ENCODE measurements around the gene MRPS25. TPM values are rescaled to one million over a fixed set of nuclear protein-coding genes. Genes with fewer than 3 reads are reported as not detected.

Gene MRPS25
- total and polyA plus RNA-seq, 2 experiments from 2014 or later, result 27.2 to 41.8 TPM

DNA sequence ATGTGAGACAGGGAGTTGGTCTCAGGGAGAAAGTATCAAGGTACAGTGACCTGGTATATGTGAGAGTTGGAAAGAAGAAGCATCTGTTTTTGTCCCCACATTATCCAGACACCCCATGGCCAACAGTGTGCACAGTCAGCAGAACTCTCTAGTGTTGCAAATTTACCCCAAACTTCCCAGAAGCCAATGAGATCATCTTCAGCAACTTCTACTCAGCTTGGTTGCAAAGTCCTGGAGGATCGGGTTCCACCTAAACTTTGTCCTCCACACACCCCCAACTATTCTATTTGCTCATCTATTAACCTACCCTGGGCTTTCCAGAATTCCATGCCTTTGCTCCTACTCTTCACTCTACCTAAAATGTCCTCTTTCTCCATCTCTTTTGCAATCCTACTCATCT, 18.1 kb upstream of the MRPS25 start:
- Histone ChIP-seq H3K9me2 (ENCODE audit: insufficient read depth) (no peaks in the 10 kb centered on the region), H3K79me2 (ENCODE audit: insufficient read depth) (no peaks in the 10 kb centered on the region), H3K36me3 (ENCODE audit: low read depth) (peaks cover 46% of the 10 kb centered on the region), H3F3A (ENCODE audit: insufficient read depth) (0 out of 2 replicates have a peak, but pooled peaks cover 10% of the 10 kb centered on the region), H3K4me3 (no peak overlapping the region), H4K20me1 (ENCODE audit: insufficient read depth) (no peaks in the 10 kb centered on the region), H3K27me3 (replicated peaks; ENCODE audit: insufficient read depth) (no peaks in the 10 kb centered on the region), H3K9ac (no peak overlapping the region), H3K27ac (no peak overlapping the region), H3K4me2 (ENCODE audit: unreplicated experiment) (no peak overlapping the region), H2AFZ (no peak overlapping the region), H3K9me3 (ENCODE audit: low read depth) (no peaks in the 10 kb centered on the region), H3K4me1 (ENCODE audit: insufficient read depth) (0 out of 2 replicates have a peak, but pooled peaks cover 3% of the 10 kb centered on the region)
- in situ Hi-C loops (cut with MboI), result no loop called here
- 95 to 100% methylated on average over 1 of the region's 1 CpG for WGBS, 2 experiments (ENCODE audit: low coverage in 1 of 2, low lambda C conversion rate in 2 of 2, missing lambda C conversion rate in 2 of 2)
- TF ChIP-seq EZH2 (IDR thresholded peaks at IDR 0.05; ENCODE audit: insufficient read depth, poor library complexity, severe bottlenecking) (no peak), EZH2phosphoT487 (IDR thresholded peaks at IDR 0.05; ENCODE audit: insufficient read depth, low read depth) (no peak)
- DNase-seq, result no peak

DNA sequence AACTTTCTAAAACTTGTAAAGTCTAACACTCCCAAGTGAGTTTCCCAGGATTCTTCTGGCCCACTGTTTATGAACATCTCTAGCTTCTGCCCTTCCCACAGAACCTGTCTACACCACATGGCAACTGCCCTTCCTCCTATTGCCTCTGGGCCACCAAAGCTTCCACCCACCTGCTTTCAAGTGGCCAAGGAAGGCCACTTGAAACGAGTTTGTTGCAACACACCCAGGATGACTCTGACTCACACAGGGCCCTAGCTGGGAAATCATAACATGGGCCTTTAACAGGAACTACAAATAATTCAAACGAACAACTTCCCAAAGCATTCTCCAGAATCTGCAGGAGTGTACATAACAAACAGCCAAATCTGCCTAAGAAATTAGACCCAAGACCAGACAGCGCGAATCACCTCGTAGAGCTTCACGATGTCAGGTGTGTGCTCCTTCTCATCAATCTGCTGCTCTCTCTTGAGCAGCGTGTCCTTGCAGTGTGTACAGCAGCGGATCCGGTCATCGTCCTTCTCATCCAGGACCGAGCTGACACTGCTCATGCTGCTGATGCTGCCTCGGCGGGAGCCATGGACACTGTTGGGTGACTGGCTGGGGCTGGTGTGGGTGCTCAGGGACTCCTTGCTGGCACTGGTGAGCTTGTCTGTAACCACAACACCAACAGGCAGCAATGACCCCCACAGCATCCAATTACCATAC, 17.0 kb upstream of the MRPS25 start:
- no peaks in the 10 kb centered on the region for H3K27me3 ChIP-seq (replicated peaks; ENCODE audit: insufficient read depth)
- no peaks in the 10 kb centered on the region for H3K79me2 ChIP-seq (ENCODE audit: insufficient read depth)
- peak overlapping the region; percentile 23; the same call in 1 of the 2 replicates for H3K27ac ChIP-seq
- H3K4me3 ChIP-seq, result no peak overlapping the region
- peaks cover 55% of the 10 kb centered on the region for H3K36me3 ChIP-seq (ENCODE audit: low read depth)
- H3K9ac ChIP-seq, result no peak overlapping the region
- DNase-seq, result peak; percentile 70
- 0 out of 2 replicates have a peak, but pooled peaks cover 3% of the 10 kb centered on the region for H3K4me1 ChIP-seq (ENCODE audit: insufficient read depth)
- H4K20me1 ChIP-seq (ENCODE audit: insufficient read depth), result no peaks in the 10 kb centered on the region
- TF ChIP-seq EZH2 (IDR thresholded peaks at IDR 0.05; ENCODE audit: insufficient read depth, poor library complexity, severe bottlenecking) (no peak), EZH2phosphoT487 (IDR thresholded peaks at IDR 0.05; ENCODE audit: insufficient read depth, low read depth) (no peak)
- 79 to 81% methylated on average over 13 of the region's 13 CpGs for WGBS, 2 experiments (ENCODE audit: low coverage in 1 of 2, low lambda C conversion rate in 2 of 2, missing lambda C conversion rate in 2 of 2)
- H3F3A ChIP-seq (ENCODE audit: insufficient read depth), result 0 out of 2 replicates have a peak, but pooled peaks cover 10% of the 10 kb centered on the region
- in situ Hi-C loops (cut with MboI), result no loop called here
- no peaks in the 10 kb centered on the region for H3K9me2 ChIP-seq (ENCODE audit: insufficient read depth)
- no peaks in the 10 kb centered on the region for H3K9me3 ChIP-seq (ENCODE audit: low read depth)
- H2AFZ ChIP-seq, result no peak overlapping the region
- no peak overlapping the region for H3K4me2 ChIP-seq (ENCODE audit: unreplicated experiment)

DNA sequence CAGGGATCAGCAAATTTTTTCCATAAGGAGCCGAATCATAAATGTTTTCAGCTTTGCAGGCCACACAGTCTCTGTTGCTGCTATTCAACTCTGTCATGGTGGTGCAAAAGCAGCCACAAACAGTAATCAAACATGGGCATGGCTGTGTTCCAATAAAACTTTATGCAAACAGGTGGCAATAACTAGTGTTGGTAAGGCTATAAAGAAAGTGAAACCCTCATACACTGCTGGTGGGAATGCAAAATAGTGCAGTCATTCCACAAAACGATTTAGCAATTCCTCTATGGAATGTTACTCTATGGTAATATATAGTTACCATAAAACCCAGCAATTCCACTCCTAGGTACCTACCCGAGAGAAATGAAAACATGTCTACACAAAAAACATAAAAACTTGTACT, 14.0 kb upstream of the MRPS25 start:
- Histone ChIP-seq H4K20me1 (ENCODE audit: insufficient read depth) (no peaks in the 10 kb centered on the region), H3F3A (ENCODE audit: insufficient read depth) (0 out of 2 replicates have a peak, but pooled peaks cover 10% of the 10 kb centered on the region), H3K9ac (no peak overlapping the region), H3K4me1 (ENCODE audit: insufficient read depth) (0 out of 2 replicates have a peak, but pooled peaks cover 3% of the 10 kb centered on the region), H3K36me3 (ENCODE audit: low read depth) (peaks cover 57% of the 10 kb centered on the region), H3K9me2 (ENCODE audit: insufficient read depth) (no peaks in the 10 kb centered on the region), H2AFZ (no peak overlapping the region), H3K27ac (no peak overlapping the region), H3K4me3 (no peak overlapping the region), H3K79me2 (ENCODE audit: insufficient read depth) (no peaks in the 10 kb centered on the region), H3K27me3 (replicated peaks; ENCODE audit: insufficient read depth) (no peaks in the 10 kb centered on the region), H3K9me3 (ENCODE audit: low read depth) (no peaks in the 10 kb centered on the region), H3K4me2 (ENCODE audit: unreplicated experiment) (no peak overlapping the region)
- WGBS, 2 experiments (ENCODE audit: low coverage in 1 of 2, low lambda C conversion rate in 2 of 2, missing lambda C conversion rate in 2 of 2), result 56 to 60% methylated on average over 3 of the region's 3 CpGs
- in situ Hi-C loops (cut with MboI), result no loop called here
- DNase-seq, result no peak
- TF ChIP-seq EZH2 (IDR thresholded peaks at IDR 0.05; ENCODE audit: insufficient read depth, poor library complexity, severe bottlenecking) (no peak), EZH2phosphoT487 (IDR thresholded peaks at IDR 0.05; ENCODE audit: insufficient read depth, low read depth) (no peak)

DNA sequence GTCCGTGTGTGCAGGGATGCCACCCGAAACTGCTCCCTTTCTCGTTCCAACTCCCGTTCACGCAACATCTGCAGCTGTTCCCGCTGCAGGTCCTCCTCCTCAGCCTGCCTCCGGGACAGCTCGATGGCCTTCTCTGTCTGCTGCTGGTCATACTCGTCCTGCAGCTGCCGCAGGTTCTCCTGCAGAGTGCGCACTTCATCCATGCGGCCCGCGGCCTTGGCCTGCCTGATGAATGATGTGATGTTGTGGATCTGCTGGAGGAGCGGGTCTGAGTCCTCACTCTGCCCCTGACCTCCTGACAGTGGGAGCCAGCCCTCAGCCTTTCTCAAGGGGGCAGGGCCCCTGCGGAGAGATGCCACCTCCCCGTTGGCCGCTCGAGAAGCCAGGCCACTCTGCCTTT, 9.4 kb upstream of the MRPS25 start:
- Histone ChIP-seq H3K9ac (no peak overlapping the region), H3K4me2 (ENCODE audit: unreplicated experiment) (no peak overlapping the region), H3K4me1 (ENCODE audit: insufficient read depth) (no peaks in the 10 kb centered on the region), H4K20me1 (ENCODE audit: insufficient read depth) (no peaks in the 10 kb centered on the region), H2AFZ (no peak overlapping the region), H3K27ac (no peak overlapping the region), H3K9me3 (ENCODE audit: low read depth) (no peaks in the 10 kb centered on the region), H3F3A (ENCODE audit: insufficient read depth) (no peaks in the 10 kb centered on the region), H3K27me3 (replicated peaks; ENCODE audit: insufficient read depth) (no peaks in the 10 kb centered on the region), H3K9me2 (ENCODE audit: insufficient read depth) (no peaks in the 10 kb centered on the region), H3K79me2 (ENCODE audit: insufficient read depth) (no peaks in the 10 kb centered on the region), H3K4me3 (no peak overlapping the region), H3K36me3 (ENCODE audit: low read depth) (peaks cover 47% of the 10 kb centered on the region)
- TF ChIP-seq EZH2phosphoT487 (IDR thresholded peaks at IDR 0.05; ENCODE audit: insufficient read depth, low read depth), result no peak
- TF ChIP-seq EZH2 (IDR thresholded peaks at IDR 0.05; ENCODE audit: insufficient read depth, poor library complexity, severe bottlenecking), result no peak
- no peak for DNase-seq
- in situ Hi-C loops (cut with MboI), result no loop called here
- 95 to 96% methylated on average over 17 to 19 of the region's 19 CpGs for WGBS, 2 experiments (ENCODE audit: low coverage in 1 of 2, low lambda C conversion rate in 2 of 2, missing lambda C conversion rate in 2 of 2)
